ENCODE results near the gene ZNF397. TPM values are rescaled to one million over a fixed set of nuclear protein-coding genes. Genes with fewer than 3 reads are reported as not detected.
"Not testable (repeated sequence)": the region's sequence is repeated elsewhere in the genome, so short reads cannot be mapped to it uniquely, and the experiment has no call there.

The ZNF397 gene
- total and polyA plus RNA-seq, 2 donors from 2014 or later: 15.5 to 28.6 TPM

GRCh38 chr18:35203067-35203466 lies 37.8 kb upstream of the ZNF397 start:
- Histone ChIP-seq H3K36me3 (ENCODE audit: control insufficient read depth in 2 of 3, insufficient read depth in 3 of 3, low read length in 3 of 3) (no peaks in the 10 kb centered on the region), H3K9me3 (ENCODE audit: control insufficient read depth in 2 of 3, insufficient read depth in 1 of 3, low read length in 3 of 3) (peaks cover 0 to 2% (median 0%) of the 10 kb centered on the region in 3 donors), H3K4me1 (ENCODE audit: control insufficient read depth in 2 of 3, insufficient read depth in 2 of 3, low read depth in 1 of 3, low read length in 3 of 3) (no peaks in the 10 kb centered on the region), H3K4me3 (ENCODE audit: low read length in 3 of 3) (no peak overlapping the region), H3K9ac (ENCODE audit: low read length in 3 of 3) (no peak overlapping the region), H3K27me3 (ENCODE audit: control insufficient read depth, insufficient read depth, low read length) (no peaks in the 10 kb centered on the region), H3K27ac (ENCODE audit: low read depth in 2 of 2, low read length in 2 of 2) (no peak overlapping the region)
- DNase-seq: peak in 1 of 5 donors; percentile 19
- FAIRE-seq: no peak
- TF ChIP-seq, protein P1, sequence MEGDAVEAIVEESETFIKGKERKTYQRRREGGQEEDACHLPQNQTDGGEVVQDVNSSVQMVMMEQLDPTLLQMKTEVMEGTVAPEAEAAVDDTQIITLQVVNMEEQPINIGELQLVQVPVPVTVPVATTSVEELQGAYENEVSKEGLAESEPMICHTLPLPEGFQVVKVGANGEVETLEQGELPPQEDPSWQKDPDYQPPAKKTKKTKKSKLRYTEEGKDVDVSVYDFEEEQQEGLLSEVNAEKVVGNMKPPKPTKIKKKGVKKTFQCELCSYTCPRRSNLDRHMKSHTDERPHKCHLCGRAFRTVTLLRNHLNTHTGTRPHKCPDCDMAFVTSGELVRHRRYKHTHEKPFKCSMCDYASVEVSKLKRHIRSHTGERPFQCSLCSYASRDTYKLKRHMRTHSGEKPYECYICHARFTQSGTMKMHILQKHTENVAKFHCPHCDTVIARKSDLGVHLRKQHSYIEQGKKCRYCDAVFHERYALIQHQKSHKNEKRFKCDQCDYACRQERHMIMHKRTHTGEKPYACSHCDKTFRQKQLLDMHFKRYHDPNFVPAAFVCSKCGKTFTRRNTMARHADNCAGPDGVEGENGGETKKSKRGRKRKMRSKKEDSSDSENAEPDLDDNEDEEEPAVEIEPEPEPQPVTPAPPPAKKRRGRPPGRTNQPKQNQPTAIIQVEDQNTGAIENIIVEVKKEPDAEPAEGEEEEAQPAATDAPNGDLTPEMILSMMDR (IDR thresholded peaks at IDR 0.05; ENCODE audit: borderline replicate concordance, extremely low read depth, insufficient read depth): no peak
- intact Hi-C loops (cut with DNase I): no loop called here

DNA sequence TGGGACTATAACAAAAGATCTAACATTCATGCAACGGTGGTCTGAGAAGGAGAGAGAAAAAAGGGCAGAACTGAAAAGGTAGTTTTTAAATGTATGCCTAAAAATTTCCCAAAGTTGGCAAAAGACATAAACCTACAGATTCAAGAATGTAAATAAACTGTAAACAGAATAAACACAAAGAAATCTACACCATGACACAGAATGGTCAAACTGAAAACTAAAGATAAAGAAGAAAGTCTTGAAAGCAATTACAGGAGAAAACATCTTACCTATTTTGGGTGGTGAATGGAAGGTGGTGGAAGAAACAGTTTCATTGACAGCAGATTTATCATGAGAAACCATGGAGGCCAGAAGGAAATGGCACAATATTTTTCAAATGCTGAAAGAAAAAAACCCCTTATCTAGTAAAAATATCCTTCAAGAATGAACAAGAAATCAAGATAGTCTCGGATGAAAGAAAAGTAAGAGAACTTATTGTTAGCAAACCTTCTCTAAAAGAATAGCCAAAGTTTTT lies 35.6 kb upstream of the ZNF397 start:
- Histone ChIP-seq H3K27ac (ENCODE audit: low read depth in 2 of 2, low read length in 2 of 2) (no peak overlapping the region), H3K4me1 (ENCODE audit: control insufficient read depth in 2 of 3, insufficient read depth in 2 of 3, low read depth in 1 of 3, low read length in 3 of 3) (no peaks in the 10 kb centered on the region), H3K9ac (ENCODE audit: low read length in 3 of 3) (no peak overlapping the region), H3K4me3 (ENCODE audit: low read length in 3 of 3) (no peak overlapping the region), H3K27me3 (ENCODE audit: control insufficient read depth, insufficient read depth, low read length) (no peaks in the 10 kb centered on the region), H3K9me3 (ENCODE audit: control insufficient read depth in 2 of 3, insufficient read depth in 1 of 3, low read length in 3 of 3) (peaks cover 0 to 2% (median 0%) of the 10 kb centered on the region in 3 donors), H3K36me3 (ENCODE audit: control insufficient read depth in 2 of 3, insufficient read depth in 3 of 3, low read length in 3 of 3) (no peaks in the 10 kb centered on the region)
- FAIRE-seq (no peak), DNase-seq (no peak)
- intact Hi-C loops (cut with DNase I): no loop called here
- TF ChIP-seq, protein P1 (IDR thresholded peaks at IDR 0.05; ENCODE audit: borderline replicate concordance, extremely low read depth, insufficient read depth): no peak

DNA sequence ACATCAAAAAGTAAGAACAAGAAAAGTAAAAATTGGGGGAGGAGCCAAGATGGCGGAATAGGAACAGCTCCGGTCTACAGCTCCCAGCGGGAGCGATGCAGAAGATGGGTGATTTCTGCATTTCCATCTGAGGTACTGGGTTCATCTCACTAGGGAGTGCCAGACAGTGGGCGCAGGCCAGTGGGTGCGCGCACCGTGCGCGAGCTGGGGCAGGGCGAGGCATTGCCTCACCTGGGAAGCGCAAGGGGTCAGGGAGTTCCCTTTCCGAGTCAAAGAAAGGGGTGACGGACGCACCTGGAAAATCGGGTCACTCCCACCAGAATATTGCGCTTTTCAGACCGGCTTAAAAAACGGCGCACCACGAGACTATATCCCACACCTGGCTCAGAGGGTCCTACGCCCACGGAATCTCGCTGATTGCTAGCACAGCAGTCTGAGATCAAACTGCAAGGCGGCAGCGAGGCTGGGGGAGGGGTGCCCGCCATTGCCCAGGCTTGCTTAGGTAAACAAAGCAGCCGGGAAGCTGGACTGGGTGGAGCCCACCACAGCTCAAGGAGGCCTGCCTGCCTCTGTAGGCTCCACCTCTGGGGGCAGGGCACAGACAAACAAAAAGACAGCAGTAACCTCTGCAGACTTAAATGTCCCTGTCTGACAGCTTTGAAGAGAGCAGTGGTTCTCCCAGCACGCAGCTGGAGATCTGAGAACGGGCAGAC lies 34.9 kb upstream of the ZNF397 start:
- H3K27me3 ChIP-seq (ENCODE audit: control insufficient read depth, insufficient read depth, low read length); FAIRE-seq; H3K4me1 ChIP-seq (ENCODE audit: control insufficient read depth in 2 of 3, insufficient read depth in 2 of 3, low read depth in 1 of 3, low read length in 3 of 3); H3K9ac ChIP-seq (ENCODE audit: low read length in 3 of 3); H3K9me3 ChIP-seq (ENCODE audit: control insufficient read depth in 2 of 3, insufficient read depth in 1 of 3, low read length in 3 of 3); H3K4me3 ChIP-seq (ENCODE audit: low read length in 3 of 3); DNase-seq; H3K36me3 ChIP-seq (ENCODE audit: control insufficient read depth in 2 of 3, insufficient read depth in 3 of 3, low read length in 3 of 3); intact Hi-C loops (cut with DNase I); H3K27ac ChIP-seq (ENCODE audit: low read depth in 2 of 2, low read length in 2 of 2): not testable (repeated sequence)

GRCh38 chr18:35215026-35215425 lies 25.8 kb upstream of the ZNF397 start:
- no peak overlapping the region for H3K4me3 ChIP-seq (ENCODE audit: low read length in 3 of 3)
- no peaks in the 10 kb centered on the region for H3K36me3 ChIP-seq (ENCODE audit: control insufficient read depth in 2 of 3, insufficient read depth in 3 of 3, low read length in 3 of 3)
- H3K9me3 ChIP-seq (ENCODE audit: control insufficient read depth in 2 of 3, insufficient read depth in 1 of 3, low read length in 3 of 3): no peaks in the 10 kb centered on the region
- no peaks in the 10 kb centered on the region for H3K27me3 ChIP-seq (ENCODE audit: control insufficient read depth, insufficient read depth, low read length)
- no peak overlapping the region for H3K9ac ChIP-seq (ENCODE audit: low read length in 3 of 3)
- intact Hi-C loops (cut with DNase I): no loop called here
- H3K4me1 ChIP-seq (ENCODE audit: control insufficient read depth in 2 of 3, insufficient read depth in 2 of 3, low read depth in 1 of 3, low read length in 3 of 3): no peaks in the 10 kb centered on the region
- FAIRE-seq: no peak
- no peak overlapping the region for H3K27ac ChIP-seq (ENCODE audit: low read depth in 2 of 2, low read length in 2 of 2)
- TF ChIP-seq, protein P1 (IDR thresholded peaks at IDR 0.05; ENCODE audit: borderline replicate concordance, extremely low read depth, insufficient read depth): no peak
- no peak for DNase-seq

DNA sequence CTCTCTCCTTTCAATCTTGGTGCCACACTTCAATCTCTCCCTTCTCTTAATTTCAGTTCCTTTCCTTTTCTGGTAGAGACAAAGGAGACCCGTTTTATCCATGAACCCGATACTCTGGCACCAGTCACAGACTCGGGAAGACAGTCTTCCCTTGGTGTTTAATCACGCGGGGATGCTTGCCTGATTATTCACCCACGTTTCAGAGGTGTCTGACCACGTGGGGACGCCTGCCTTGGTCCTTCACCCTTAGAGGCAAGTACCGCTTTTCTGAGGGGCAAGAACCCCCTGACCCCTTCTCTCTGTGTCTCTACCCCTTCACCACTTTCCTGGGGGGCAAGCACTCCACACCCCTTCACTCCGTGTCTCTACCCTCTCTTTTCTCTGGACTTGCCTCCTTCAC lies 24.2 kb upstream of the ZNF397 start:
- H3K27ac ChIP-seq (ENCODE audit: low read depth in 2 of 2, low read length in 2 of 2); H3K4me3 ChIP-seq (ENCODE audit: low read length in 3 of 3); intact Hi-C loops (cut with DNase I); DNase-seq; H3K36me3 ChIP-seq (ENCODE audit: control insufficient read depth in 2 of 3, insufficient read depth in 3 of 3, low read length in 3 of 3); H3K27me3 ChIP-seq (ENCODE audit: control insufficient read depth, insufficient read depth, low read length); H3K9me3 ChIP-seq (ENCODE audit: control insufficient read depth in 2 of 3, insufficient read depth in 1 of 3, low read length in 3 of 3); FAIRE-seq; H3K4me1 ChIP-seq (ENCODE audit: control insufficient read depth in 2 of 3, insufficient read depth in 2 of 3, low read depth in 1 of 3, low read length in 3 of 3); H3K9ac ChIP-seq (ENCODE audit: low read length in 3 of 3): not testable (repeated sequence)

GRCh38 chr18:35219331-35219730 lies 21.5 kb upstream of the ZNF397 start:
- H3K27me3 ChIP-seq (ENCODE audit: control insufficient read depth, insufficient read depth, low read length); DNase-seq; H3K36me3 ChIP-seq (ENCODE audit: control insufficient read depth in 2 of 3, insufficient read depth in 3 of 3, low read length in 3 of 3); H3K27ac ChIP-seq (ENCODE audit: low read depth in 2 of 2, low read length in 2 of 2); FAIRE-seq; H3K9me3 ChIP-seq (ENCODE audit: control insufficient read depth in 2 of 3, insufficient read depth in 1 of 3, low read length in 3 of 3); intact Hi-C loops (cut with DNase I); H3K9ac ChIP-seq (ENCODE audit: low read length in 3 of 3); H3K4me1 ChIP-seq (ENCODE audit: control insufficient read depth in 2 of 3, insufficient read depth in 2 of 3, low read depth in 1 of 3, low read length in 3 of 3); H3K4me3 ChIP-seq (ENCODE audit: low read length in 3 of 3): not testable (repeated sequence)
